K562 (cell line): ENCODE measurements around the gene WFIKKN1. TPM values are rescaled to one million over a fixed set of nuclear protein-coding genes. Genes with fewer than 3 reads are reported as not detected.
A peak's percentile ranks its signal among the peaks of the same experiment; 100 is the strongest.

Experiments used
- ATF7 ChIP-seq: fragments of 450-650 bp; IDR thresholded peaks from 2 replicates; pipeline ENCODE4 v1.7.1; 2014; ENCODE audit warnings: mild to moderate bottlenecking, moderate library complexity
- CHD1 ChIP-seq: fragments of 200-600 bp; sonication (generic); IDR thresholded peaks from one replicate; pipeline ENCODE4 v1.6.1; 2012; ENCODE audit warnings: mild to moderate bottlenecking, moderate library complexity, low read length, inconsistent platforms
- EGR1 ChIP-seq: fragments of 450-650 bp; conservative IDR thresholded peaks from 2 replicates; pipeline ENCODE4 v1.6.1; 2017; ENCODE audit warnings: mild to moderate bottlenecking
- HDAC1 ChIP-seq, 2 experiments: fragments of 450-650 bp; IDR thresholded peaks; 2 replicates each; pipeline ENCODE4 v1.6.1; 2016 to 2017; ENCODE audit warnings: inconsistent platforms in 1 of 2, mild to moderate bottlenecking in 1 of 2, moderate library complexity in 1 of 2
- ILF3 ChIP-seq: fragments of 450-650 bp; IDR thresholded peaks from 2 replicates; pipeline ENCODE4 v1.6.1; 2018; ENCODE audit warnings: antibody characterized with exemption, mild to moderate bottlenecking, moderate library complexity, borderline replicate concordance
- L3MBTL2 ChIP-seq: fragments of 450-650 bp; IDR thresholded peaks from 2 replicates; pipeline ENCODE4 v1.6.1; 2016; ENCODE audit warnings: mild to moderate bottlenecking, moderate library complexity
- MBD2 ChIP-seq: sonication (generic); IDR thresholded peaks from 2 replicates; pipeline ENCODE4 v1.6.1; 2016; ENCODE audit warnings: low read depth, borderline replicate concordance
- MNT ChIP-seq, 2 experiments: fragments of 450-650 bp; conservative IDR thresholded peaks; 2 replicates each; pipeline ENCODE4 v1.6.1; 2017; ENCODE audit warnings: mild to moderate bottlenecking in 2 of 2, moderate library complexity in 2 of 2
- PHTF2 ChIP-seq: fragments of 250-450 bp; sonication (Bioruptor Pico); IDR thresholded peaks from 2 replicates; pipeline ENCODE4 v1.5.0; 2021; ENCODE audit warnings: mild to moderate bottlenecking
- RAD21 ChIP-seq, 2 experiments: fragments of 250-450 bp in 1 of 2; fragments of 450-650 bp in 1 of 2; sonication (Bioruptor Pico) in 1 of 2; formaldehyde crosslinking in 1 of 2; IDR thresholded peaks in 1 of 2; conservative IDR thresholded peaks in 1 of 2; 2 replicates each; pipeline versions ENCODE4 v1.4.0 to v1.8.0; 2020 to 2022; ENCODE audit warnings: mild to moderate bottlenecking in 2 of 2, moderate library complexity in 1 of 2
- SNRNP70 ChIP-seq: fragments of 200-400 bp; formaldehyde crosslinking; optimal IDR thresholded peaks from 2 replicates; pipeline ENCODE3; 2017; ENCODE audit warnings: low read depth, low read length
- TOE1 ChIP-seq, 2 experiments: fragments of 450-650 bp in 1 of 2; sonication (generic) in 1 of 2; formaldehyde crosslinking in 1 of 2; IDR thresholded peaks; 2 replicates each; pipeline versions ENCODE4 v1.7.1 to v1.8.0; 2016 to 2022; ENCODE audit warnings: borderline replicate concordance in 2 of 2, mild to moderate bottlenecking in 2 of 2, antibody characterized with exemption in 1 of 2, inconsistent platforms in 1 of 2, low read depth in 1 of 2, missing genetic modification reagents in 1 of 2, moderate library complexity in 1 of 2
- ZNF583 ChIP-seq: fragments of 250-450 bp; sonication (Bioruptor Pico); IDR thresholded peaks from 2 replicates; pipeline ENCODE4 v1.4.0; 2020
- ZNF584 ChIP-seq: fragments of 200-800 bp; sonication (Bioruptor generic); IDR thresholded peaks from 2 replicates; pipeline ENCODE4 v1.6.1; 2016; ENCODE audit warnings: low read depth, mild to moderate bottlenecking, missing genetic modification characterization, missing compliant biosample characterization
- polyA plus RNA-seq, 8 experiments: library from polyadenylated mRNA; depleted of rRNA in 4 of 8; stranded (reverse) in 5 of 8; unstranded in 3 of 8; fragments of >200 nt; fragmentation: Nextera tagmentation in 2 of 8; fragmentation: Illumina TruSeq in 1 of 8; extraction: Ambion mirVana in 2 of 8; extraction: Trizol in 1 of 8; gene quantifications; 2 replicates each; pipeline versions ENCODE4 v1.2.1 to v1.2.3, GENCODE V29; 2011 to 2014; ENCODE audit warnings: inconsistent platforms in 1 of 8, missing spikeins in 1 of 8
- total RNA-seq, 7 experiments: library from RNA; depleted of rRNA in 6 of 7; stranded (reverse); fragments of >200 nt in 6 of 7; fragmentation: Illumina TruSeq in 2 of 7; extraction: Trizol in 2 of 7; gene quantifications; 2 replicates each; pipeline versions ENCODE4 v1.2.1 to v1.2.3, GENCODE V29; 2011 to 2021; ENCODE audit warnings: low replicate concordance in 1 of 7
- TF ChIP-seq, protein P1 (sequence below): fragments of 450-650 bp; IDR thresholded peaks from 2 replicates; pipeline ENCODE4 v1.6.1; 2017; ENCODE audit warnings: antibody characterized with exemption, mild to moderate bottlenecking
- TF ChIP-seq, protein P2 (sequence below): fragments of 250-450 bp; sonication (Bioruptor Pico); IDR thresholded peaks from 2 replicates; pipeline ENCODE4 v1.4.0; 2020
- TF ChIP-seq, protein P3 (sequence below), 2 experiments: IDR thresholded peaks; 2 replicates each; pipeline ENCODE4 v1.6.1; 2011; ENCODE audit warnings: borderline replicate concordance in 1 of 2, control low read depth in 1 of 2, low read depth in 1 of 2, low read length in 1 of 2, mild to moderate bottlenecking in 1 of 2, mixed read lengths in 1 of 2, moderate library complexity in 1 of 2; ENCODE audit not compliant: insufficient read depth in 1 of 2, insufficient read length in 1 of 2, poor library complexity in 1 of 2, severe bottlenecking in 1 of 2; ENCODE audit errors: extremely low read depth in 1 of 2

Gene WFIKKN1
- total and polyA plus RNA-seq, 9 of the 15 experiments (the other 6 are each of a cell fraction or from before 2014, with no cell fraction given), result 0.14 to 1.1 (median 0.50) TPM; not detected in 4

DNA sequence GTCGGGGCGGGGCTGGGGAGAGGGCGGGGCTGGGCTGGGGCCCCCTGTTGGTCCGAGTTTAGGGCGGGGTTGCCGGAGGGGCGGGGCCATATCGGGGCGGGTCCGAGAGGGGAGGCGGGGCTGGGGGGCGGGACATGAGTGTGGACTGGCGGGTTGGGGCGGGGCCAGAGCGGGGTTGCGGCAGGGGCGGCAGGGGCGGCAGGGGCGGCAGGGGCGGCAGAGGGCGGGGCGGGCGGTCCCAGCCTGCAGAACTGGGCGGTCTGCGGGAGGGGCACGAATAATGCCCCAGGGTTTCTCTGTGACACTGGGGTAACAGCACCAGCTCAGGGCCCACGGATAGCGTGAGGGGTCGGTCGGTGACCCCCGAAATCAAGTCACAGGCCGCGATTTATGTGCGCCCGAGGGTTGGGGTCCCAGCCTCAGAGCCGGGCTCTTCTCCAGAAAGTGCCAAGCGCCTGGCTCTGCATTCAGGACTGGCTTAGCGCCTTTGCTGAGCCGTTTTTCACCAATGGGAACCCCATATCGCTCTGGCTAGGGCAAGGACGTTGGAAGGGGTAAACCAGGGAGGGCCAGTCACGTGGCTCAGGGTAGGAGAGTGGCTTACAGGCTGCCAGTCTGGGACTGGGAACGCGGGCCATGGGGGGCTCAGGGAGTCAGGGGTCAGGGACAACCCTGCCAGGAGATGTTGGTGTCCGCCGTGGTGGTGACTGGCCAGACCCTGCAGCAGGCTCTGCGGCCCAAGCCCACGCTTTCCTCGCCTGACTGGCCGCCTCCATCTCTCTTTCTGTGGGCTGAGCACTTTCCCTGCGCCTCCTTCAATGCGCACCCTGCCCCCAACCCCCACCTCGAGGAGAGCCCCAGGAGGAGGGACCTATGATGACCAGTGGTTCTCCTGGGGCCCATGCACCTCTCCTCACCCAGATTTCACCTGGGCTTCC is 6.6 kb downstream of the WFIKKN1 start (continued):
- TF ChIP-seq RAD21 (CRISPR knock-in tag; conservative IDR thresholded peaks at IDR 0.05 in 1 of 2, IDR thresholded peaks at IDR 0.05 in 1 of 2), result no peak
- TF ChIP-seq, protein P1, sequence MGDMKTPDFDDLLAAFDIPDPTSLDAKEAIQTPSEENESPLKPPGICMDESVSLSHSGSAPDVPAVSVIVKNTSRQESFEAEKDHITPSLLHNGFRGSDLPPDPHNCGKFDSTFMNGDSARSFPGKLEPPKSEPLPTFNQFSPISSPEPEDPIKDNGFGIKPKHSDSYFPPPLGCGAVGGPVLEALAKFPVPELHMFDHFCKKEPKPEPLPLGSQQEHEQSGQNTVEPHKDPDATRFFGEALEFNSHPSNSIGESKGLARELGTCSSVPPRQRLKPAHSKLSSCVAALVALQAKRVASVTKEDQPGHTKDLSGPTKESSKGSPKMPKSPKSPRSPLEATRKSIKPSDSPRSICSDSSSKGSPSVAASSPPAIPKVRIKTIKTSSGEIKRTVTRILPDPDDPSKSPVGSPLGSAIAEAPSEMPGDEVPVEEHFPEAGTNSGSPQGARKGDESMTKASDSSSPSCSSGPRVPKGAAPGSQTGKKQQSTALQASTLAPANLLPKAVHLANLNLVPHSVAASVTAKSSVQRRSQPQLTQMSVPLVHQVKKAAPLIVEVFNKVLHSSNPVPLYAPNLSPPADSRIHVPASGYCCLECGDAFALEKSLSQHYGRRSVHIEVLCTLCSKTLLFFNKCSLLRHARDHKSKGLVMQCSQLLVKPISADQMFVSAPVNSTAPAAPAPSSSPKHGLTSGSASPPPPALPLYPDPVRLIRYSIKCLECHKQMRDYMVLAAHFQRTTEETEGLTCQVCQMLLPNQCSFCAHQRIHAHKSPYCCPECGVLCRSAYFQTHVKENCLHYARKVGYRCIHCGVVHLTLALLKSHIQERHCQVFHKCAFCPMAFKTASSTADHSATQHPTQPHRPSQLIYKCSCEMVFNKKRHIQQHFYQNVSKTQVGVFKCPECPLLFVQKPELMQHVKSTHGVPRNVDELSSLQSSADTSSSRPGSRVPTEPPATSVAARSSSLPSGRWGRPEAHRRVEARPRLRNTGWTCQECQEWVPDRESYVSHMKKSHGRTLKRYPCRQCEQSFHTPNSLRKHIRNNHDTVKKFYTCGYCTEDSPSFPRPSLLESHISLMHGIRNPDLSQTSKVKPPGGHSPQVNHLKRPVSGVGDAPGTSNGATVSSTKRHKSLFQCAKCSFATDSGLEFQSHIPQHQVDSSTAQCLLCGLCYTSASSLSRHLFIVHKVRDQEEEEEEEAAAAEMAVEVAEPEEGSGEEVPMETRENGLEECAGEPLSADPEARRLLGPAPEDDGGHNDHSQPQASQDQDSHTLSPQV, result peak; percentile 42; the same call in 1 of the 2 replicates
- peak in 1 of 2 experiments; percentile 28; a peak in 1 of 4 replicates for TF ChIP-seq MNT (conservative IDR thresholded peaks at IDR 0.05)
- TF ChIP-seq PHTF2 (CRISPR knock-in tag), result no peak
- no peak for TF ChIP-seq ZNF584 (CRISPR knock-in tag)
- TF ChIP-seq MBD2, result no peak
- TF ChIP-seq, protein P2, sequence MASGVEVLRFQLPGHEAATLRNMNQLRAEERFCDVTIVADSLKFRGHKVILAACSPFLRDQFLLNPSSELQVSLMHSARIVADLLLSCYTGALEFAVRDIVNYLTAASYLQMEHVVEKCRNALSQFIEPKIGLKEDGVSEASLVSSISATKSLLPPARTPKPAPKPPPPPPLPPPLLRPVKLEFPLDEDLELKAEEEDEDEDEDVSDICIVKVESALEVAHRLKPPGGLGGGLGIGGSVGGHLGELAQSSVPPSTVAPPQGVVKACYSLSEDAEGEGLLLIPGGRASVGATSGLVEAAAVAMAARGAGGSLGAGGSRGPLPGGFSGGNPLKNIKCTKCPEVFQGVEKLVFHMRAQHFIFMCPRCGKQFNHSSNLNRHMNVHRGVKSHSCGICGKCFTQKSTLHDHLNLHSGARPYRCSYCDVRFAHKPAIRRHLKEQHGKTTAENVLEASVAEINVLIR (CRISPR knock-in tag), result no peak
- 0 out of 2 replicates have a peak, but pooled peaks have one; percentile 61 for TF ChIP-seq TOE1 (IDR thresholded peaks at IDR 0.05; ENCODE audit: borderline replicate concordance)
- no peak for TF ChIP-seq TOE1 (CRISPR knock-in tag; IDR thresholded peaks at IDR 0.05; ENCODE audit: borderline replicate concordance, low read depth)
- TF ChIP-seq EGR1, result peak; percentile 74
- TF ChIP-seq CHD1, result no peak
- no peak for TF ChIP-seq ATF7
- TF ChIP-seq ZNF583 (CRISPR knock-in tag), result no peak
- TF ChIP-seq ILF3, result no peak
- TF ChIP-seq SNRNP70, result no peak
- TF ChIP-seq, protein P3, sequence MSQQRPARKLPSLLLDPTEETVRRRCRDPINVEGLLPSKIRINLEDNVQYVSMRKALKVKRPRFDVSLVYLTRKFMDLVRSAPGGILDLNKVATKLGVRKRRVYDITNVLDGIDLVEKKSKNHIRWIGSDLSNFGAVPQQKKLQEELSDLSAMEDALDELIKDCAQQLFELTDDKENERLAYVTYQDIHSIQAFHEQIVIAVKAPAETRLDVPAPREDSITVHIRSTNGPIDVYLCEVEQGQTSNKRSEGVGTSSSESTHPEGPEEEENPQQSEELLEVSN (IDR thresholded peaks at IDR 0.05; ENCODE audit: borderline replicate concordance in 1 of 2, extremely low read depth in 1 of 2, insufficient read depth in 1 of 2, insufficient read length in 1 of 2, low read depth in 1 of 2, low read length in 1 of 2, poor library complexity in 1 of 2, severe bottlenecking in 1 of 2), result peak in 1 of 2 experiments; percentile 34
- 0 out of 4 replicates have a peak, but pooled peaks of 1 of the 2 experiments have one; percentile 24 for TF ChIP-seq HDAC1 (IDR thresholded peaks at IDR 0.05)
- TF ChIP-seq L3MBTL2, result peak; percentile 44; the same call in 1 of the 2 replicates
